Sigmoid colon (tissue), 7 donors: Measurements from ENCODE around the gene ATXN1. TPM values are rescaled to one million over a fixed set of nuclear protein-coding genes. Genes with fewer than 3 reads are reported as not detected.

Experiments used
- DNase-seq: peaks from one replicate; pipeline ENCODE4 v3.0.0-alpha.2; 2019
- H3K27ac ChIP-seq, 4 donors: fragments of 200-600 bp; sonication (generic); one replicate each; pipeline ENCODE4 v1.5.1; 2016 to 2019; ENCODE audit warnings: mild to moderate bottlenecking in 1 of 4
- H3K27me3 ChIP-seq, 3 donors: fragments of 200-600 bp; sonication (generic); one replicate each; pipeline ENCODE4 v1.5.1; 2019; ENCODE audit warnings: mild to moderate bottlenecking in 1 of 3
- H3K36me3 ChIP-seq, 4 donors: fragments of 200-600 bp; sonication (generic); one replicate each; pipeline ENCODE4 v1.5.1; 2016 to 2019
- H3K4me1 ChIP-seq, 4 donors: fragments of 200-600 bp; sonication (generic); one replicate each; pipeline ENCODE4 v1.5.1; 2017 to 2019
- H3K4me3 ChIP-seq, 4 donors: fragments of 200-600 bp; sonication (generic); one replicate each; pipeline ENCODE4 v1.5.1; 2017 to 2019; ENCODE audit warnings: mild to moderate bottlenecking in 2 of 4, moderate library complexity in 1 of 4
- H3K9me3 ChIP-seq, 4 donors: fragments of 200-600 bp in 3 of 4; sonication (generic) in 3 of 4; one replicate each; pipeline versions ENCODE4 v1.5.1 to v1.6.1; 2013 to 2019
- CTCF ChIP-seq, 4 experiments: fragments of 450-650 bp in 3 of 4; fragments of 200-600 bp in 1 of 4; IDR thresholded peaks; one replicate each; pipeline ENCODE4 v1.5.1; 2016 to 2019; ENCODE audit warnings: antibody characterized with exemption in 4 of 4, mild to moderate bottlenecking in 3 of 4, moderate library complexity in 2 of 4
- EP300 ChIP-seq, 4 donors: sonication (generic); formaldehyde crosslinking; IDR thresholded peaks; one replicate each; pipeline ENCODE4 v1.6.1; 2017; ENCODE audit warnings: antibody characterized with exemption in 4 of 4
- POLR2A ChIP-seq, 2 donors: fragments of 450-650 bp; IDR thresholded peaks; one replicate each; pipeline ENCODE4 v1.6.1; 2016; ENCODE audit warnings: antibody characterized with exemption in 2 of 2, mild to moderate bottlenecking in 2 of 2, moderate library complexity in 2 of 2
- POLR2AphosphoS5 ChIP-seq, 4 donors: sonication (generic); formaldehyde crosslinking; IDR thresholded peaks; one replicate each; pipeline ENCODE4 v1.6.1; 2017; ENCODE audit warnings: antibody characterized with exemption in 4 of 4
- WGBS, 2 donors: extraction: QIAGEN DNeasy Blood & Tissue Kit; methylation state at CpG; one replicate each; pipeline ENCODE4 v1.1.7; 2013; 5-methylcytosine and 5-hydroxymethylcytosine counted together
- intact Hi-C: fragments of 100-400 bp; cut with DNase I; formaldehyde crosslinking; loops from one replicate; pipeline ENCODE4 v1.15.1; 2023
- polyA plus RNA-seq, 3 donors: library from polyadenylated mRNA; stranded (reverse); fragments of 200-250 nt; gene quantifications; one replicate each; pipeline ENCODE4 v1.2.3, GENCODE V29; 2013
- total RNA-seq, 4 donors: library from RNA; depleted of rRNA; stranded (reverse); fragments of >200 nt; gene quantifications; one replicate each; pipeline ENCODE4 v1.1.0, GENCODE V29; 2016
- donor health status: healthy with polysubstance abuse.
- donor health status: Bipolar disorder and iron deficiency.
- donor health status: healthy.

ATXN1 gene
- total and polyA plus RNA-seq, 7 donors: 4.8 to 95.3 (median 37.7) TPM

DNA sequence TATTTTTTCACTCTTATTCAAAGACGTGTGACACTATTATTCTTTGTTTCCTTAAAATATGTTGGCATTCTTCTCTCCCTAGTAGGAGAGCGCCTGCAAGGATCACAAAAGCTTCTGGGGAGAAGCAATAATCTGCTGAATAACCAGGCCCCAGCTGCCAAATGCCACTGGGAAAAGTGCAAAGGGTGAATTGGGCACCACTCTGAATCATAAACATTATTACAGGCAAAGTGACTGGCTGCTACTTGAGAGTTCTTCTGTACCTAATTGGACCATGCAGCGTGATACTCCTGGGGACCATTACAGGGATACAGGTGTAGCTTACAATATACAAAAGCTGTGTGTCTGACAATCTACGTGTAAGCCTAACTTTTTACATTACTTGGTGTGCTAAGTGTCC lies 152.8 kb downstream of the ATXN1 start:
- no peaks in the 10 kb centered on the region for H3K4me1 ChIP-seq
- H3K9me3 ChIP-seq: no peaks in the 10 kb centered on the region
- peaks cover 0 to 6% (median 0%) of the 10 kb centered on the region in 4 donors for H3K36me3 ChIP-seq
- intact Hi-C loops: no loop called here
- TF ChIP-seq EP300 (IDR thresholded peaks at IDR 0.05) (no peak), POLR2AphosphoS5 (IDR thresholded peaks at IDR 0.05) (no peak), POLR2A (IDR thresholded peaks at IDR 0.05) (no peak), CTCF (IDR thresholded peaks at IDR 0.05) (no peak)
- WGBS, 2 donors: 24 to 71% methylated on average over 4 of the region's 4 CpGs
- no peak overlapping the region for H3K4me3 ChIP-seq
- H3K27me3 ChIP-seq: no peaks in the 10 kb centered on the region
- no peak for DNase-seq
- no peak overlapping the region for H3K27ac ChIP-seq

DNA sequence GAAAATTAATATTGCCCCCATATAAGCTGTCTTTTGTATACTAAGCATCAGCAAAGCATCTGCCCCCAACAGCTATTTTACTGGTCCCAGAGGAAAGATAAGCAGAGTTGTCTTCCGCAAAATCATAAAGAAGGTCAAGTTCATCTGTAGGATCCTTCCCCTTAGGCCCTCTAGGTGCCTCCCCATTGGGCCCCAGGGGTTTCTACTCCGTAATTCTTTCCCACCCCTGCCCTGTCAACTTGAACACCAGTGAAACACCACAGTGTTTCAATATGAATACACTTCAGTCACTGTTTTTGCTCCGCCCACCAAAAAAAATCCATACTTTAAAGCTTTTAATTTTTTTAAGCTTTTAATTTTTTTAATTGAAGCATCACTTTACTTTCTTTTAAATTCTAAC lies 159.2 kb downstream of the ATXN1 start:
- 78 to 90% methylated on average over 3 of the region's 3 CpGs for WGBS, 2 donors

GRCh38 chr6:16600701-16601100 lies 160.6 kb downstream of the ATXN1 start:
- H3K27me3 ChIP-seq: no peaks in the 10 kb centered on the region
- H3K36me3 ChIP-seq: peaks cover 0 to 6% (median 0%) of the 10 kb centered on the region in 4 donors
- 93 to 97% methylated on average over 4 of the region's 4 CpGs for WGBS, 2 donors
- no peaks in the 10 kb centered on the region for H3K4me1 ChIP-seq
- no peak for DNase-seq
- H3K9me3 ChIP-seq: no peaks in the 10 kb centered on the region
- intact Hi-C loops: no loop called here
- H3K4me3 ChIP-seq: no peak overlapping the region
- TF ChIP-seq POLR2AphosphoS5 (IDR thresholded peaks at IDR 0.05) (no peak), CTCF (IDR thresholded peaks at IDR 0.05) (no peak), EP300 (IDR thresholded peaks at IDR 0.05) (no peak), POLR2A (IDR thresholded peaks at IDR 0.05) (no peak)
- H3K27ac ChIP-seq: no peak overlapping the region

More for the DNA sequence above, 159.2 kb downstream of the ATXN1 start:
- Histone ChIP-seq H3K9me3 (no peaks in the 10 kb centered on the region), H3K4me3 (no peak overlapping the region), H3K4me1 (no peaks in the 10 kb centered on the region), H3K27ac (no peak overlapping the region), H3K36me3 (peaks cover 0 to 6% (median 0%) of the 10 kb centered on the region in 4 donors), H3K27me3 (no peaks in the 10 kb centered on the region)
- TF ChIP-seq CTCF (IDR thresholded peaks at IDR 0.05) (no peak), POLR2AphosphoS5 (IDR thresholded peaks at IDR 0.05) (no peak), POLR2A (IDR thresholded peaks at IDR 0.05) (no peak), EP300 (IDR thresholded peaks at IDR 0.05) (no peak)
- intact Hi-C loops: no loop called here
- no peak for DNase-seq

DNA sequence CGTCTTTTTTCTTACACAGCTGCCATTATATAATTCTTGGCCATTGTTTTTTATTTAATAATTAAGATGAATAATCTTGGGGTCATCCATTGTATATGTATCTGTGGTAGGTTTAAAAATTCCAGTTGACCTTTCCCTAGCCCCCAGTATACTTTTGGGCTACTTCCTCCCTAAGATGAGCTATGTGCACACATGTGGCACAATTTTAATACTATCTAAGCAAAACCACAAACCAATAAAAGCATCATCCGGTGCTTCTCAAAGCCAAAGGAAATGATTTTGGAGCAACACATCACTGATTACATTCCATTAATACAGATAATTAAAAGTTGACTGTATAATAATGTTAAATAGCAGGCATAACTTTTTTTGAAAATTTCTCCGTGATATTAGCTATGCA lies 161.2 kb downstream of the ATXN1 start:
- Histone ChIP-seq H3K27ac (no peak overlapping the region), H3K27me3 (no peaks in the 10 kb centered on the region), H3K36me3 (peaks cover 0 to 6% (median 0%) of the 10 kb centered on the region in 4 donors), H3K4me3 (no peak overlapping the region), H3K4me1 (no peaks in the 10 kb centered on the region), H3K9me3 (no peaks in the 10 kb centered on the region)
- TF ChIP-seq POLR2A (IDR thresholded peaks at IDR 0.05) (no peak), CTCF (IDR thresholded peaks at IDR 0.05) (no peak), POLR2AphosphoS5 (IDR thresholded peaks at IDR 0.05) (no peak), EP300 (IDR thresholded peaks at IDR 0.05) (no peak)
- WGBS, 2 donors: 80 to 92% methylated on average over 3 of the region's 3 CpGs
- DNase-seq: no peak
- intact Hi-C loops: no loop called here
